ENCODE data around the gene EPB41L2.

EPB41L2 gene

GRCh38 chr6:131005439-131006016 lies 57.5 kb downstream of the EPB41L2 start:
- H3K36me3 Mint-ChIP-seq: no peaks in the 10 kb centered on the region
- no peaks in the 10 kb centered on the region for H3K4me1 Mint-ChIP-seq
- DNase-seq (ENCODE audit: low spot score in 2 of 2) (no peak), ATAC-seq (no peak)
- H3K9me3 Mint-ChIP-seq: peaks cover 10% of the 10 kb centered on the region
- no peak overlapping the region for H3K27ac Mint-ChIP-seq
- H3K4me3 Mint-ChIP-seq: no peak overlapping the region

- H3K4me1 Mint-ChIP-seq: no peaks in the 10 kb centered on the region
Measured at GRCh38 chr6:131004936-131005335, 58.1 kb downstream of the EPB41L2 start.

DNA sequence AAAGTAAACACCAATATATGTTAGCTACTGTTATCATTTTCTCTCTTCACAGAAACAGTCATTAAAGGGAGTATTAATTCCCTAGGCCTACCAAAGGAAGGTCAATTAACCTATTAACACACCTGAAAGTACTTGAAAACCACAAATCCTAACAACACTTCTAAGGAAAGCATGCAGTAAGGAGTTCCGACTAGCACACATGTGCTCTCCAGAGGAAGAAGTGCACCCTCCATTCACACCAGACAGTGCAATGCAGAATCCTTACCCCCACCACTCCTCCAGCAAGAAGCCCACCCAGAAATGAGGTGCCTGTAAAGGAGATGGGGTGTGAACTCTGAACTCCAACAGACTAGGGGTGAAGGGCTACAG lies 58.7 kb downstream of the EPB41L2 start:
- DNase-seq (ENCODE audit: low spot score in 2 of 2) (no peak), ATAC-seq (no peak)
- H3K4me1 Mint-ChIP-seq: no peaks in the 10 kb centered on the region
- H3K36me3 Mint-ChIP-seq: no peaks in the 10 kb centered on the region
- peaks cover 10% of the 10 kb centered on the region for H3K9me3 Mint-ChIP-seq
- no peak overlapping the region for H3K27ac Mint-ChIP-seq
- H3K4me3 Mint-ChIP-seq: no peak overlapping the region

More at GRCh38 chr6:131004936-131005335, 58.1 kb downstream of the EPB41L2 start:
- H3K36me3 Mint-ChIP-seq: no peaks in the 10 kb centered on the region
- no peak overlapping the region for H3K27ac Mint-ChIP-seq
- H3K9me3 Mint-ChIP-seq: peaks cover 10% of the 10 kb centered on the region
- ATAC-seq (no peak), DNase-seq (ENCODE audit: low spot score in 2 of 2) (no peak)
- H3K4me3 Mint-ChIP-seq: no peak overlapping the region

GRCh38 chr6:131003488-131004386 lies 59.3 kb downstream of the EPB41L2 start:
- H3K4me1 Mint-ChIP-seq: no peaks in the 10 kb centered on the region
- H3K36me3 Mint-ChIP-seq: no peaks in the 10 kb centered on the region
- ATAC-seq: no peak
- H3K27ac Mint-ChIP-seq: no peak overlapping the region
- peaks cover 10% of the 10 kb centered on the region for H3K9me3 Mint-ChIP-seq
- H3K4me3 Mint-ChIP-seq: no peak overlapping the region
- DNase-seq (ENCODE audit: low spot score in 2 of 2): no peak

DNA sequence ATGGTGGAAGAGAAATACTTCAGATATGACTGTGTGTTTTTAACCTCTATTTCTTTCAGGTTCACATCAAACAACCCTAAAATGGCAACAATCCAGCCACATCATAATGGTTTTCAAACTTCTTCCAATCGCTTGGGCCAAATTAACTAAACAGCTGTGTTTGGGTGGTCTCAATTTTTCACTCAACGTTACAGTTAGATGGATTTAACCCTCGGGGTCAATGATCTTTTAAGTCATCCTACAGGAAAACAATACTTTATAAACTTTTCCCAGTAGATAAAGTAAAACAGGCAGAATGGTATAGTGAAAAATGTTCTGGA lies 60.4 kb downstream of the EPB41L2 start:
- Mint-ChIP-seq H3K9me3 (peaks cover 8% of the 10 kb centered on the region), H3K36me3 (no peaks in the 10 kb centered on the region)

GRCh38 chr6:131001945-131002660 lies 60.9 kb downstream of the EPB41L2 start:
- H3K27ac Mint-ChIP-seq: no peak overlapping the region
- H3K4me3 Mint-ChIP-seq: no peak overlapping the region
- no peaks in the 10 kb centered on the region for H3K36me3 Mint-ChIP-seq
- peaks cover 4% of the 10 kb centered on the region for H3K9me3 Mint-ChIP-seq
- ATAC-seq (no peak), DNase-seq (ENCODE audit: low spot score in 2 of 2) (no peak)
- no peaks in the 10 kb centered on the region for H3K4me1 Mint-ChIP-seq

More for the DNA sequence above, 60.4 kb downstream of the EPB41L2 start:
- ATAC-seq: no peak
- no peak for DNase-seq (ENCODE audit: low spot score in 2 of 2)
- Mint-ChIP-seq H3K4me1 (no peaks in the 10 kb centered on the region), H3K4me3 (no peak overlapping the region), H3K27ac (no peak overlapping the region)

GRCh38 chr6:131001111-131001736 lies 61.8 kb downstream of the EPB41L2 start:
- Mint-ChIP-seq H3K36me3 (no peaks in the 10 kb centered on the region), H3K27ac (no peak overlapping the region), H3K4me3 (no peak overlapping the region), H3K4me1 (no peaks in the 10 kb centered on the region), H3K9me3 (no peaks in the 10 kb centered on the region)
- DNase-seq (ENCODE audit: low spot score in 2 of 2): no peak
- ATAC-seq: no peak

DNA sequence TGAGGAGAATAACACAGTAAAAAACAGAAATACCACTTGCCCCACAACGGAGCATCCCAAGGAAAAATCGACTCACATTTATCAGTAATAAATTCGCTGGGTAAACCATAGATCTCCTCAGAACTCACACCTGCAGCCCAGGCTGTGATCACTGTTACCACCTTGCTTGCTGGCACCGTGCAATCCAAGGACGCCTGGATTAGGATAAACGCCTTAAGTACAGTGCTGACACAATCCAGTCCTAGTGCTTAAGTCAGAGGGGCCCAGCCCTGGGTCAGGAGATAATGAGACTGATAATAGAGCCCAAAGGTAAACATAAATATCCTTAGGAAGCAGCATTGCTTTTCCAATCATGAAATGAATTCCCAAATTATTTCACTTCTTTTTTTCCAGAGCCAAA lies 62.5 kb downstream of the EPB41L2 start:
- Mint-ChIP-seq H3K36me3 (no peaks in the 10 kb centered on the region), H3K9me3 (no peaks in the 10 kb centered on the region), H3K27ac (no peak overlapping the region), H3K4me3 (no peak overlapping the region), H3K4me1 (no peaks in the 10 kb centered on the region)
- DNase-seq (ENCODE audit: low spot score in 2 of 2) (no peak), ATAC-seq (no peak)

GRCh38 chr6:130997061-130997753 lies 65.8 kb downstream of the EPB41L2 start:
- Mint-ChIP-seq H3K9me3 (no peaks in the 10 kb centered on the region), H3K4me1 (no peaks in the 10 kb centered on the region), H3K27ac (no peak overlapping the region), H3K36me3 (no peaks in the 10 kb centered on the region), H3K4me3 (no peak overlapping the region)
- ATAC-seq (no peak), DNase-seq (ENCODE audit: low spot score in 2 of 2) (no peak)

DNA sequence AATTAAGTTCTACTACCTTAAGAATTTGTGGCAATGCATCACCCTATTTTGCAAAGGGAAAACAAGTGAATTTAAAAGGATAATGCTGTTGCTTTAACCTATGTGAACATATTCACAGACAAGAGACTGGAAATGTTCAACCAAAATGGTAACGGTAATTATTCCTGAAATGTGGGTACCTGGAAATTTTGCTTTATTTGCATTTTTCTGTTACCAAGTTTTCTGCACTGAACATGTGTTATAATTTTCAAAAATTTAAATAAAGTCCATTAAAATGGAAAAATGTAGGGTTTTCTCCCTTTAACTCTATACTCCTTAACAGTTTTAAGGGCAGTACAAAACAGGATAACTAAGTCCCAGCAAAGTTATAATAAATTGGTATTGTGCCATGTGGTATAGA lies 66.4 kb downstream of the EPB41L2 start:
- Mint-ChIP-seq H3K36me3 (no peaks in the 10 kb centered on the region), H3K4me1 (no peaks in the 10 kb centered on the region), H3K4me3 (no peak overlapping the region), H3K27ac (no peak overlapping the region), H3K9me3 (no peaks in the 10 kb centered on the region)
- DNase-seq (ENCODE audit: low spot score in 2 of 2): no peak
- ATAC-seq: no peak

- no peak overlapping the region for H3K27ac Mint-ChIP-seq
- ATAC-seq (no peak), DNase-seq (ENCODE audit: low spot score in 2 of 2) (no peak)
- no peaks in the 10 kb centered on the region for H3K4me1 Mint-ChIP-seq
- no peak overlapping the region for H3K4me3 Mint-ChIP-seq
- H3K36me3 Mint-ChIP-seq: no peaks in the 10 kb centered on the region
- no peaks in the 10 kb centered on the region for H3K9me3 Mint-ChIP-seq
Measured at GRCh38 chr6:130995783-130996447, 67.1 kb downstream of the EPB41L2 start.

GRCh38 chr6:130994319-130995097 lies 68.5 kb downstream of the EPB41L2 start:
- DNase-seq (ENCODE audit: low spot score in 2 of 2): no peak
- H3K27ac Mint-ChIP-seq: no peak overlapping the region

DNA sequence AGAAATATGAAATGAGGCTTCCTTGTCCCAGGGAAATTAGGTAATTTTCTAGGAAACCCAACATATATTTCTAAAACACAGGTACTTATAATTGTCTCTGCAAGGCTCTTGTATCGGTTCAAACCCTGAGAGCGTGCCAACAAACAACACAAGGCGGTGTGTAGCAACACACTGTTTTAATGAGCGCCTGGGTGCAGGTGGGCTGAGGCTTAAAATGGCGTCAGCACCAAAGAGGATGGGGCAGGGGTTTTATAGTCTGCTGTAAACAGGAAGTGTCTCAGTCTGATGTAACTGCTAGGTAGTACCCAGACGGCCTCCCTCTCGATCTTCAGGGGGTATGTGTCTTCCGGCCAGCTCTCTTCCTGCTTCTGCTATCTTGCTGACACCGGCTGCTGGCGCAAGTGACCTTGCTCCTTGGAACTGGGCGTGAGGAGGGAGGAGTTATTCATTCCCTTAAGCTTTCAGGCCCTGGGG lies 69.7 kb downstream of the EPB41L2 start:
- ATAC-seq (no peak), DNase-seq (ENCODE audit: low spot score in 2 of 2) (no peak)
- no peak overlapping the region for H3K27ac Mint-ChIP-seq
- no peaks in the 10 kb centered on the region for H3K4me1 Mint-ChIP-seq
- H3K36me3 Mint-ChIP-seq: no peaks in the 10 kb centered on the region
- H3K4me3 Mint-ChIP-seq: no peak overlapping the region
- no peaks in the 10 kb centered on the region for H3K9me3 Mint-ChIP-seq

More at GRCh38 chr6:130994319-130995097, 68.5 kb downstream of the EPB41L2 start:
- H3K9me3 Mint-ChIP-seq: no peaks in the 10 kb centered on the region
- H3K36me3 Mint-ChIP-seq: no peaks in the 10 kb centered on the region
- no peaks in the 10 kb centered on the region for H3K4me1 Mint-ChIP-seq
- ATAC-seq: no peak
- no peak overlapping the region for H3K4me3 Mint-ChIP-seq
